IMR-90 (cell line): ENCODE data around the gene DLK2. TPM values are rescaled to one million over a fixed set of nuclear protein-coding genes. Genes with fewer than 3 reads are reported as not detected.

ENCODE experiments used
- ATAC-seq: fragments of 200-7000 bp; cut with Tn5 transposase; 2 replicates; pipeline ENCODE4 v1.9.1; 2020; ENCODE audit warnings: low read depth, mild to moderate bottlenecking, moderate library complexity
- BruUV-seq: library from RNA; stranded (reverse); fragments of 400-500 nt; replicated peaks from 2 replicates; lab custom pipeline; 2021; lab: Mats Ljungman, UMichigan
- CTCF ChIA-PET: fragments of 300-600 bp; formaldehyde crosslinking; extraction: SDS; loops from one replicate; lab custom pipeline; 2021; ENCODE audit warnings: antibody characterized with exemption; lab: Yijun Ruan, JAX
- POLR2A ChIA-PET: fragments of 300-600 bp; sonication (Branson Sonifier 250); formaldehyde crosslinking; loops from one replicate; lab custom pipeline; 2022; ENCODE audit warnings: antibody characterized with exemption; ENCODE audit not compliant: unreplicated experiment; lab: Charles Lee
- DNase-seq: peaks from one replicate; pipeline ENCODE4 v3.0.0; 2013
- H2AFZ ChIP-seq: replicated peaks from 2 replicates; pipeline ENCODE3; 2013; ENCODE audit warnings: low read length, mild to moderate bottlenecking; ENCODE audit not compliant: poor library complexity
- H2AK5ac ChIP-seq: 2 replicates; pipeline ENCODE4 v1.6.1; 2013; ENCODE audit warnings: low read depth, low read length, inconsistent platforms
- H2AK9ac ChIP-seq: replicated peaks from 2 replicates; pipeline ENCODE3; 2013; ENCODE audit warnings: mild to moderate bottlenecking, low read depth, low read length, moderate library complexity; ENCODE audit not compliant: poor library complexity
- H2BK120ac ChIP-seq: 2 replicates; pipeline ENCODE4 v1.6.1; 2013; ENCODE audit warnings: low read depth, low read length, inconsistent platforms
- H2BK15ac ChIP-seq: 3 replicates; pipeline ENCODE4 v1.6.1; 2013; ENCODE audit warnings: low read depth, low read length, inconsistent platforms
- H2BK20ac ChIP-seq: 2 replicates; pipeline ENCODE4 v1.6.1; 2013; ENCODE audit warnings: low read depth, mild to moderate bottlenecking, inconsistent platforms, low read length, moderate library complexity
- H2BK5ac ChIP-seq: 2 replicates; pipeline ENCODE4 v1.6.1; 2013; ENCODE audit warnings: mild to moderate bottlenecking, low read depth, low read length, inconsistent platforms; ENCODE audit not compliant: poor library complexity, severe bottlenecking
- H3K14ac ChIP-seq: replicated peaks from 2 replicates; pipeline ENCODE4 v1.6.1; 2013; ENCODE audit warnings: low read depth, low read length, inconsistent platforms
- H3K18ac ChIP-seq: 2 replicates; pipeline ENCODE4 v1.6.1; 2013; ENCODE audit warnings: low read depth, low read length, control low read depth
- H3K23ac ChIP-seq: 2 replicates; pipeline ENCODE4 v1.6.1; 2013; ENCODE audit warnings: low read depth, low read length, inconsistent platforms
- H3K27ac ChIP-seq: 2 replicates; pipeline ENCODE4 v1.5.1; 2013; ENCODE audit warnings: mild to moderate bottlenecking, control low read depth, low read length; ENCODE audit not compliant: insufficient read depth
- H3K27me3 ChIP-seq: 2 replicates; pipeline ENCODE4 v1.6.1; 2013; ENCODE audit warnings: low read length; ENCODE audit not compliant: control insufficient read depth, insufficient read depth
- H3K36me3 ChIP-seq: 2 replicates; pipeline ENCODE4 v1.6.1; 2013; ENCODE audit warnings: low read length, mixed read lengths; ENCODE audit not compliant: control insufficient read depth, insufficient read depth
- H3K4ac ChIP-seq: 2 replicates; pipeline ENCODE4 v1.6.1; 2013; ENCODE audit warnings: low read depth, low read length, inconsistent platforms
- H3K4me1 ChIP-seq: 2 replicates; pipeline ENCODE4 v1.6.1; 2013; ENCODE audit warnings: low read length, mixed read lengths; ENCODE audit not compliant: control insufficient read depth, insufficient read depth
- H3K4me2 ChIP-seq: 2 replicates; pipeline ENCODE4 v1.6.1; 2013; ENCODE audit warnings: low read depth, mild to moderate bottlenecking, control low read depth, low read length, moderate library complexity
- H3K4me3 ChIP-seq: 2 replicates; pipeline ENCODE4 v1.5.1; 2013; ENCODE audit warnings: low read depth, mild to moderate bottlenecking, control low read depth, low read length, moderate library complexity; ENCODE audit not compliant: insufficient read depth
- H3K56ac ChIP-seq: 2 replicates; pipeline ENCODE4 v1.6.1; 2013; ENCODE audit warnings: low read length, inconsistent platforms; ENCODE audit not compliant: insufficient read depth; ENCODE audit errors: extremely low read depth
- H3K79me1 ChIP-seq, 2 experiments: 2 replicates each; pipeline ENCODE4 v1.6.1; 2013; ENCODE audit warnings: low read length in 2 of 2, inconsistent platforms in 1 of 2, low read depth in 1 of 2
- H3K9ac ChIP-seq: 2 replicates; pipeline ENCODE4 v1.6.1; 2013; ENCODE audit warnings: low read depth, low read length, control low read depth
- H3K9me1 ChIP-seq: 2 replicates; pipeline ENCODE4 v1.6.1; 2013; ENCODE audit warnings: low read length, inconsistent platforms; ENCODE audit not compliant: insufficient read depth
- H3K9me3 ChIP-seq: 2 replicates; pipeline ENCODE4 v1.6.1; 2013; ENCODE audit warnings: low read length; ENCODE audit not compliant: control insufficient read depth, insufficient read depth
- H4K20me1 ChIP-seq: 2 replicates; pipeline ENCODE4 v1.6.1; 2013; ENCODE audit warnings: low read length, inconsistent platforms; ENCODE audit not compliant: insufficient read depth
- H4K5ac ChIP-seq: 2 replicates; pipeline ENCODE4 v1.6.1; 2013; ENCODE audit warnings: mild to moderate bottlenecking, low read depth, low read length, control low read depth
- H4K8ac ChIP-seq, 2 experiments: 2 replicates each; pipeline ENCODE4 v1.6.1; 2013; ENCODE audit warnings: low read depth in 2 of 2, low read length in 2 of 2, control low read depth in 1 of 2, inconsistent platforms in 1 of 2
- H4K91ac ChIP-seq: 2 replicates; pipeline ENCODE4 v1.6.1; 2013; ENCODE audit warnings: low read depth, low read length, inconsistent platforms; ENCODE audit not compliant: insufficient read depth
- BHLHE40 ChIP-seq: fragments of 150-350 bp; IDR thresholded peaks from 2 replicates; pipeline ENCODE4 v1.6.1; 2016; ENCODE audit warnings: mild to moderate bottlenecking, low read depth, low read length
- CEBPB ChIP-seq: IDR thresholded peaks from 2 replicates; pipeline ENCODE4 v1.6.1; 2012; ENCODE audit warnings: low read depth, low read length, improper control_type of control experiment
- MAFK ChIP-seq: IDR thresholded peaks from 2 replicates; pipeline ENCODE4 v1.6.1; 2012; ENCODE audit warnings: low read depth, low read length, improper control_type of control experiment
- MAZ ChIP-seq: IDR thresholded peaks from 2 replicates; pipeline ENCODE4 v1.6.1; 2012; ENCODE audit warnings: low read depth, mild to moderate bottlenecking, low read length, improper control_type of control experiment, moderate library complexity, borderline replicate concordance
- MXI1 ChIP-seq: IDR thresholded peaks from 2 replicates; pipeline ENCODE4 v1.6.1; 2012; ENCODE audit warnings: low read depth, mild to moderate bottlenecking, low read length, moderate library complexity, borderline replicate concordance
- NFE2L2 ChIP-seq: fragments of 150-350 bp; IDR thresholded peaks from 2 replicates; pipeline ENCODE4 v1.6.1; 2016; ENCODE audit warnings: low read depth, mild to moderate bottlenecking, low read length
- POLR2A ChIP-seq: IDR thresholded peaks from 2 replicates; pipeline ENCODE4 v1.6.1; 2012; ENCODE audit warnings: mild to moderate bottlenecking, low read depth, low read length
- RAD21 ChIP-seq: IDR thresholded peaks from 2 replicates; pipeline ENCODE4 v1.6.1; 2012; ENCODE audit warnings: low read length, improper control_type of control experiment
- RCOR1 ChIP-seq: IDR thresholded peaks from 2 replicates; pipeline ENCODE4 v1.6.1; 2012; ENCODE audit warnings: mild to moderate bottlenecking, low read length, improper control_type of control experiment; ENCODE audit not compliant: insufficient replicate concordance
- RFX5 ChIP-seq: IDR thresholded peaks from 2 replicates; pipeline ENCODE4 v1.8.0; 2012; ENCODE audit warnings: low read depth, mild to moderate bottlenecking, low read length, moderate library complexity
- SMC3 ChIP-seq: fragments of 150-350 bp; IDR thresholded peaks from 2 replicates; pipeline ENCODE4 v1.6.1; 2016; ENCODE audit warnings: low read depth, mild to moderate bottlenecking, antibody characterized with exemption, low read length, moderate library complexity
- WGBS, 2 experiments: methylation state at CpG; one replicate each; pipeline versions ENCODE4 v1.1.5 to v1.1.7; 2013; ENCODE audit warnings: missing lambda C conversion rate in 2 of 2; ENCODE audit not compliant: insufficient read length in 1 of 2; ENCODE audit errors: extremely low coverage in 2 of 2; 5-methylcytosine and 5-hydroxymethylcytosine counted together
- dilution Hi-C: fragments of 300-500 bp; cut with HindIII; formaldehyde crosslinking; loops from one replicate; pipeline ENCODE4 v1.14.3; 2018; ENCODE audit warnings: low sequenced_read_pairs; ENCODE audit not compliant: unreplicated experiment
- in situ Hi-C: fragments of 300-500 bp; cut with MboI; formaldehyde crosslinking; loops from 3 replicates; pipeline ENCODE4 v1.14.3; 2019; ENCODE audit warnings: low sequenced_read_pairs, inconsistent platforms, mixed read lengths
- intact Hi-C: fragments of 100-400 bp; cut with micrococcal nuclease; formaldehyde crosslinking; loops from 2 replicates; pipeline ENCODE4 v1.10.0; 2022
- microRNA-seq, 2 experiments: library from miRNA; stranded (forward) in 1 of 2; unstranded in 1 of 2; fragments of 10-50 nt in 1 of 2; fragments of <30 nt in 1 of 2; gene quantifications in 1 of 2; microRNA quantifications in 1 of 2; one replicate each; pipeline versions ENCODE3 to v1.1.0; 2013 to 2020; ENCODE audit not compliant: insufficient read depth in 1 of 2, insufficient read length in 1 of 2, unreplicated experiment in 1 of 2
- polyA plus RNA-seq, 3 experiments: library from polyadenylated mRNA; depleted of rRNA; stranded (reverse); fragments of >200 nt; gene quantifications; 2 replicates each; pipeline ENCODE4 v1.2.3, GENCODE V29; 2012; ENCODE audit warnings: low replicate concordance in 1 of 3
- small RNA-seq, 5 experiments: library from RNA; depleted of rRNA; stranded (forward); fragments of <200 nt; gene quantifications; one replicate each; pipeline ENCODE3, GENCODE V24; 2012
- total RNA-seq: library from RNA; depleted of rRNA; stranded (reverse); fragments of >200 nt; gene quantifications from 2 replicates; pipeline ENCODE4 v1.2.3, GENCODE V29; 2012; rRNA removed

DLK2 gene
- total and polyA plus RNA-seq, 2 of the 4 experiments (the other 2 are of a cell fraction): 0.90 to 2.8 TPM

GRCh38 chr6:43401730-43402129 is 53.6 kb downstream of the DLK2 start:
- H3K4me2 ChIP-seq: no peak overlapping the region
- H3K14ac ChIP-seq: no peak overlapping the region
- H3K4me3 ChIP-seq: no peak overlapping the region
- H2BK120ac ChIP-seq: no peak overlapping the region
- ChIA-PET POLR2A (no interaction called here), CTCF (no interaction called here)
- H4K8ac ChIP-seq: no peak overlapping the region
- no peak overlapping the region for H2BK20ac ChIP-seq
- no peak overlapping the region for H2BK5ac ChIP-seq
- no peak overlapping the region for H3K9ac ChIP-seq
- no peak overlapping the region for H2AK5ac ChIP-seq
- 100% methylated on average over 1 of the region's 3 CpGs; no CpG with 5 or more reads in 1 of the 2 experiments for WGBS, 2 experiments
- no peak overlapping the region for H4K91ac ChIP-seq
- BruUV-seq: no TSS peak
- TF ChIP-seq RAD21 (no peak), RCOR1 (no peak), SMC3 (no peak), RFX5 (no peak), MXI1 (no peak), POLR2A (no peak), NFE2L2 (no peak), BHLHE40 (no peak), MAZ (no peak), MAFK (no peak), CEBPB (no peak)
- H3K56ac ChIP-seq: no peak overlapping the region
- no peak overlapping the region for H2AK9ac ChIP-seq
- no peaks in the 10 kb centered on the region for H3K9me1 ChIP-seq
- H4K5ac ChIP-seq: no peak overlapping the region
- no peaks in the 10 kb centered on the region for H3K79me1 ChIP-seq
- H4K20me1 ChIP-seq: no peaks in the 10 kb centered on the region
- peaks cover 33% of the 10 kb centered on the region for H3K27me3 ChIP-seq
- ATAC-seq (no peak), DNase-seq (no peak)
- no peak overlapping the region for H3K18ac ChIP-seq
- no peaks in the 10 kb centered on the region for H3K4me1 ChIP-seq
- no peak overlapping the region; the same call in 1 of the 2 replicates for H3K23ac ChIP-seq
- intact Hi-C loops (no loop called here), dilution Hi-C loops (no loop called here), in situ Hi-C loops (no loop called here)
- H3K9me3 ChIP-seq: no peaks in the 10 kb centered on the region
- H2AFZ ChIP-seq: no peak overlapping the region
- H3K27ac ChIP-seq: no peak overlapping the region
- H3K36me3 ChIP-seq: no peaks in the 10 kb centered on the region
- H2BK15ac ChIP-seq: no peak overlapping the region
- H3K4ac ChIP-seq: no peak overlapping the region

Small RNA genes lying within 50 kb of the gene (microRNA-seq; reads per million reads assigned to microRNA genes)
- gene MIR6780B (ENCODE audit: insufficient read depth in 1 of 2, insufficient read length in 1 of 2, unreplicated experiment in 1 of 2) (0 to 1.1 reads per million in 2 experiments), gene RNU6-1113P (ENCODE audit: insufficient read depth, insufficient read length) (not detected)

Small RNA genes lying within 50 kb of the gene (small RNA-seq; reads per million reads assigned to genes)
- gene MIR6780B (0 reads per million in 5 experiments), gene RNU6-1113P (0 reads per million in 5 experiments)

Other genes with a start within 250 kb of the DLK2 start
- 19.0 and 22.8 TPM in 2 replicates for gene DNPH1, start 226.1 kb downstream of the DLK2 start, total RNA-seq
- gene DNPH1, start 226.1 kb downstream of the DLK2 start, polyA plus RNA-seq (2012; rRNA removed): 47.8 and 58.0 TPM in 2 replicates
- under 0.01 TPM in 1 of 2 replicates, not detected in the other for gene TTBK1, start 212.1 kb downstream of the DLK2 start, total RNA-seq
- gene TTBK1, start 212.1 kb downstream of the DLK2 start, polyA plus RNA-seq (2012; rRNA removed): 0.01 and 0.02 TPM in 2 replicates
- not detected in 2 replicates for gene SLC22A7, start 157.3 kb downstream of the DLK2 start, total RNA-seq
- not detected in 2 replicates for gene SLC22A7, start 157.3 kb downstream of the DLK2 start, polyA plus RNA-seq (2012; rRNA removed)
- not detected in 2 replicates for gene CRIP3, start 146.7 kb downstream of the DLK2 start, total RNA-seq
- not detected in 2 replicates for gene CRIP3, start 146.7 kb downstream of the DLK2 start, polyA plus RNA-seq (2012; rRNA removed)
- 5.6 and 5.7 TPM in 2 replicates for gene ZNF318, start 85.9 kb downstream of the DLK2 start, total RNA-seq
- 6.6 and 6.7 TPM in 2 replicates for gene ZNF318, start 85.9 kb downstream of the DLK2 start, polyA plus RNA-seq (2012; rRNA removed)
- 4.7 and 7.0 TPM in 2 replicates for gene ABCC10, start 28.0 kb downstream of the DLK2 start, total RNA-seq
- 26.3 and 28.0 TPM in 2 replicates for gene ABCC10, start 28.0 kb downstream of the DLK2 start, polyA plus RNA-seq (2012; rRNA removed)
- gene TJAP1, start 22.0 kb upstream of the DLK2 start, total RNA-seq: 12.2 and 12.5 TPM in 2 replicates
- 34.2 and 35.8 TPM in 2 replicates for gene TJAP1, start 22.0 kb upstream of the DLK2 start, polyA plus RNA-seq (2012; rRNA removed)
- under 0.01 TPM in 2 replicates for gene LRRC73, start 54.8 kb upstream of the DLK2 start, total RNA-seq
- gene LRRC73, start 54.8 kb upstream of the DLK2 start, polyA plus RNA-seq (2012; rRNA removed): 0.23 and 0.31 TPM in 2 replicates
- 114 and 120 TPM in 2 replicates for gene YIPF3, start 61.4 kb upstream of the DLK2 start, total RNA-seq
- 193 and 207 TPM in 2 replicates for gene YIPF3, start 61.4 kb upstream of the DLK2 start, polyA plus RNA-seq (2012; rRNA removed)
- gene POLR1C, start 61.5 kb upstream of the DLK2 start, total RNA-seq: 69.4 and 72.6 TPM in 2 replicates
- gene POLR1C, start 61.5 kb upstream of the DLK2 start, polyA plus RNA-seq (2012; rRNA removed): 46.1 and 48.4 TPM in 2 replicates
- 30.0 and 30.1 TPM in 2 replicates for gene XPO5, start 120.5 kb upstream of the DLK2 start, total RNA-seq
- gene XPO5, start 120.5 kb upstream of the DLK2 start, polyA plus RNA-seq (2012; rRNA removed): 27.3 and 29.0 TPM in 2 replicates
- 25.8 and 26.0 TPM in 2 replicates for gene POLH, start 120.6 kb upstream of the DLK2 start, total RNA-seq
- 13.1 and 13.3 TPM in 2 replicates for gene POLH, start 120.6 kb upstream of the DLK2 start, polyA plus RNA-seq (2012; rRNA removed)
- 34.2 and 38.4 TPM in 2 replicates for gene GTPBP2, start 173.7 kb upstream of the DLK2 start, total RNA-seq
- gene GTPBP2, start 173.7 kb upstream of the DLK2 start, polyA plus RNA-seq (2012; rRNA removed): 79.7 and 86.6 TPM in 2 replicates
- gene MAD2L1BP, start 180.3 kb upstream of the DLK2 start, total RNA-seq: 28.1 and 31.1 TPM in 2 replicates
- gene MAD2L1BP, start 180.3 kb upstream of the DLK2 start, polyA plus RNA-seq (2012; rRNA removed): 40.4 and 50.2 TPM in 2 replicates
- under 0.01 and 0.18 TPM in 2 replicates for gene RSPH9, start 189.5 kb upstream of the DLK2 start, total RNA-seq
- gene RSPH9, start 189.5 kb upstream of the DLK2 start, polyA plus RNA-seq (2012; rRNA removed): 0.21 and 0.24 TPM in 2 replicates
- gene MRPS18A, start 232.2 kb upstream of the DLK2 start, total RNA-seq: 43.0 and 47.0 TPM in 2 replicates
- 56.6 and 56.8 TPM in 2 replicates for gene MRPS18A, start 232.2 kb upstream of the DLK2 start, polyA plus RNA-seq (2012; rRNA removed)